Measurements from ENCODE around the gene FHL2.

Gene FHL2

DNA sequence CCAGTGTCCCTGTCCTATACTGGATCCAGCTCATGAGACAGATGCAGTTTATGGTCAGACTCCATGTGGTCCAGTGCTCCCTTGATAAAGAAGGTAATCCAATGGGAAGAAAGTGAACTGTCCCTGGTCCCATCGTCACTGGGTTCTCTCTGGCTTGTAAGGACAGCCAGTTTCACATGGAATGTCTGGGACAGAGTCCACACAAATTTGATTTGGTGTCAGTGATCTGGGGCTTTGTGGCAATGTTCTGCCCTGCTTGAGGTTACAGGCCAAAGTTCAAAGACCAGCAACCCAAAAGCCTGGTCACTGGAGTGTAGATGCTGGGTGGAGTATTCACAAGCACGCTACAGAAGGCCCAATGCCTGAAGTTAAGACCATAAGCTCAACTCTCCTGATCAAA lies 22.2 kb upstream of the FHL2 start:
- DNase-seq, result no peak

- DNase-seq, result no peak
Observed at GRCh38 chr2:105418522-105418921, 19.7 kb upstream of the FHL2 start.

DNA sequence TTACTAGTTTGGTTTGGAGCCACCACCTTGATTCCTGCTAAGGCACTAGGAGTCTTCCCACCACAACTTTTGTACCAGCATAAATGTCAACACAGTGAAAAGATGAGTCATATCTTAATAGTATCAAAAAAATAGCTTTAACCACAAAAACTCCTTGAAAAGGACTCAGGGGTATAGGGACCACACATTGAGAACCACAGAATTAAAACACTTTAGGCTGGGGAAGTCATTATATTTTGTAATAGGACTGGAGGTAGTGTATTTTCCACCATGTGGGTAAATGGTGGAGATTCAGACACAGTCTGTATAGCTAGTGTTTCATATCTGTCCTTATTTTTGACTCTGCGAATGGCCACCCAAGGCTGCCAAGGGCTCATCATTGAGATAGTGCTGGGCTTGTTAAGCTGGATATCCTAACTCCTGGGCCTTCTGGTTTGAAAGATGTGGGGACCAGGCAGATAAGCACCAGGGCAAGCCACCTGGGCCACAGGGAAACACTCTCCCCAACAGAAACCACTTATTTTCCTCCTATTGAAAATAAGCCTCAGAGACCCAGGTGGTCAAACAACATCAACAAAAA lies 19.1 kb upstream of the FHL2 start:
- no peak for DNase-seq

GRCh38 chr2:105416156-105416555 lies 17.3 kb upstream of the FHL2 start:
- DNase-seq, result no peak

DNA sequence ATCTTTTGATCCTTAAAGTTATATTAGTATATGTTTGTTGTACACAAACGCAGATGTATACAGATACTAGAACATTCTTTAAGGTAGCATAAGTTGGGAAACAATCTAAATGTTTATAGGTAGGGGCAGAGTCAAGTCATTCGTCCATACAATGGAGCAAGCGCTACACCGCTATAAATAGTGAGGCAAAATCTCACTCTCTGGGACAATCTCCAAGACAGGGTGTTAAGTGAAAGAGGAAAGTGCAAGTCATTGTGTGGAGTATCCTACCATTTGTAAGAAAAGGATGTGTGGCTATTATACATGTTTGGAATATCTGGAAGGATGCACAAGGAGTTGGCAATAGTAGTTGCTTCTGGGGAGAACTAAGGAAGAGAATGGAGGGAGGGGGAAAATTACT lies 16.2 kb upstream of the FHL2 start:
- DNase-seq, result no peak

DNA sequence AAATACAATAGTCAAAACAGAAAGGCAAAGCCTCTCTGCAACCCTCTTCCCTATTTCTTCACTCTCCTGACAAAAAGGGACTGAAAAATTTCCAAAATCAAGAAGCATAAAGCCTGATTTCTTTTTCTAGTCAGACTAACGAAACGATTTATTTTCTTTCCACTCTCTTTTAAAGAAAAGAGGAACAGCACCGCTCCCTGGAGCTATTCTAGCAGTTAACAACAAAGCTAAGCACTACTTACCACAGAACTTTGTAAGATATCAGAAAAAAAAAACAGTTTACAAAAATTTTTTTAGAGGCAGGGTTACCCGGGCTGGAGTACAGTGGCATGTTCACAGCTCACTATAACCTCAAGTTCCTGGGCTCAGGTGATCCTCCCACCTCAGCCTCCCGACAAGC lies 14.4 kb upstream of the FHL2 start:
- DNase-seq, result no peak

DNA sequence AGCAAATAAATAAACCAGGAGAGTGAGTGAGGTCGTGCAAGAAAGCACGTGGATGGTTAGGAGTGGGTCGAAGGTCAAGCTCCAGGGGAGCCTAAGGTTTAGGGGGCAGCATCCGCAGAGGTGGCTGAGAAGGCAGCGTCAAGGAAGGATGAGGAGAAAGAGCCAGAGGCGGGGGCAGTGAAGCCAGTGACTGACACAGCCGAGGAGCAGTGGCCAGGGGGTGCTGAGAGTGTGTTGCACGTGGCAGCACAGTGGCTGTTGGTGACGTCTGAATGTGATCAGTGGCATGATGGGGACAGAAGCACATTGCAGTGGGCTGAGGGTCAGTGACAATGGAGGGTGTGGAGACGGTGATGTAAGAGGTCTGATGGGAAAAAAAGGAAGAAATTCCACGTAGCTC lies 13.7 kb upstream of the FHL2 start:
- DNase-seq, result no peak

- DNase-seq, result no peak
Observed at GRCh38 chr2:105411720-105412407, 13.0 kb upstream of the FHL2 start.

DNA sequence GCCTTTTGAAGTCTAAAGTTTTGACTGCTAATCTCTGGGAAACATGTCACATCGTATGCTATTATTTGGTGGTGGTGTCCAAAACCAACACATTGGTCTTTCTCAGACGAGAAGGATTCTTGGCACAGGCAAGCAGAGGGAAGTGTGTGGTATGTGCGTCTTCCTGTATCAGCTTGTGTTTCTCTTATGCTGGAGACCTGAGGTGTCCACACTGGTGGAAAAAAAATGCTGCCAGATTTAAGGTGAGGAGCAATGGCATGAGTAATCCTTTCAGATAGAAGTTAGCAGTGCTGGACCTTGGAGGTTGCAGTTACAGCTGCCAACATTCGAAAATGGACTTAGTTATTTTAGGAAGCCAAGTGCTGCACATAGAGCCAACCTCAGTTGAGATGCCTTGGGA lies 11.7 kb upstream of the FHL2 start:
- no peak for DNase-seq

DNA sequence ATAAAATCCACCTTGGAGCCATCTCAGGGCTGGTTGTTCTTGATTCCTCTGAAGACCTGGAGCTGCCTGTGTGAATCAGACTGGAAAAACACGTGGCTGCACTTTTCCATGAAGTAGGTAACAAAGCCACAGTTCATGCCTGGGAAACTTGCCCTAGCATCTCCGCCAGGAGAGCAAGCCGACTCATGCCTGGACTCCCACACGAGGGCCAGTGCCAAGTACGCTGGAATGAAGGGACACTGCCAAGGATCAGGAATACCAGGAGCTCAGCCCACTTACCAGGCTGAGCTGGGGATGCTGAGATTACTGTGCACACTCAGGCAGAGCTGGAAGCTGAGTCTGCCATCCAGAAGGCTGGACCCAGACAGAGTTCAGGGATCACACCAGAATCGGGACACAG lies 10.9 kb upstream of the FHL2 start:
- DNase-seq, result no peak

- no peak for DNase-seq
Observed at GRCh38 chr2:105407946-105408743, 9.3 kb upstream of the FHL2 start.

DNA sequence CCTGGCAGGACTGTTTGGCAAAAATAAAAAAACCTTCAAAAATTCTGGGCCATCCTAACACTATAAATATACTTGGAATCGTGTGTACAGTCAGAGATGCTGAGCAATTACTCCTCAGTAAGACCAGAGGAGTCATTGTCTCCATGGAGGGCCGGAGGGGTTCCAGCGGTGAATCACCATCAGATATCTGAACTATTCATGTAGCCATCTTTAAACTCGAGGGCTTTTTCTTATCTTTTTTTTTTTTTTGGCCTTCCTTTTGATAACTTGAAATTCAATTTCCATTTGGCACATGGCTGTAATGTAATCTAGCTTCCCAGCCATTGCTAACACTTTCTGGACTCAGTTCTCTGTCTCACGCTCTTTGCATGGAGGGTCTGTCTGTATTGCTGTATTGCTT lies 7.4 kb upstream of the FHL2 start:
- no peak for DNase-seq

DNA sequence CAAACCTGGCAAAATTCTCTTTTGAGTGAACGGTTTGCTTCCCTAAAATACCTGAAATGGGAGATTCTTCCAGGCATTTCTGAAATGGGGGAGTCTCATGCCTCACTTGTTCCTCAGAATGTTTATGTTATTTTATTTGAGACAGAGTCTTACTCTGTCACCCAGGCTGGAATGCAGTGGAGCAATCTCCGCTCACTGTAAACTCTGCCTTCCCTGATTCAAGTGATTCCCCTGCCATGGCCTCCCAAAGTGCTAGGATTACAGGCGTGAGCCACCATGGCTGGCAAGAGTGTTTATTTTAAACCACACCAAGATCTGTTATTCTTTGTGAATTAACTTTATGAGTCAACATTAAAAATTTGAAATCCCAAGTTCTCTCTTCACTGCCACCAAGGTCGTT lies 6.4 kb upstream of the FHL2 start:
- DNase-seq, result no peak

DNA sequence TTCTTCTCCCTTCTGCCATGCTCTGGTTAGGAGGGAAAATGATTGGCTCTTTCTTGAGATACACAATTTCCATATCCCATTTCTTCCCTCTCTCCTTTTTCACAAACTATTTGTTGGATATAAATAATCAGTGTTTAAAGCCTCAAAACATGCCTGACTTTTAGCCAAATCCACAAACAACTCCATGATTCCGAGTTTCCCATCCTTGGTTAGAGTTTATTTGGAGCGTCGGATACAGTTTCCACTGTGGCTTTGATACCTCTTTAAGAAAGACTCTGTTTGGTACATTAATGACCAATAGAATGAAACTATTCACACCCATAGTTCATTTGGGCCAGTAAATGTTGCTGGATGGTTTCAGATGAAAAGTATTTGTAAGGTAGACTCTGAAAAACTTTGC lies 5.9 kb upstream of the FHL2 start:
- DNase-seq, result no peak

- no peak for DNase-seq
Observed at GRCh38 chr2:105403783-105404698, 5.2 kb upstream of the FHL2 start.

- DNase-seq, result no peak
Observed at GRCh38 chr2:105403241-105403782, 4.5 kb upstream of the FHL2 start.

DNA sequence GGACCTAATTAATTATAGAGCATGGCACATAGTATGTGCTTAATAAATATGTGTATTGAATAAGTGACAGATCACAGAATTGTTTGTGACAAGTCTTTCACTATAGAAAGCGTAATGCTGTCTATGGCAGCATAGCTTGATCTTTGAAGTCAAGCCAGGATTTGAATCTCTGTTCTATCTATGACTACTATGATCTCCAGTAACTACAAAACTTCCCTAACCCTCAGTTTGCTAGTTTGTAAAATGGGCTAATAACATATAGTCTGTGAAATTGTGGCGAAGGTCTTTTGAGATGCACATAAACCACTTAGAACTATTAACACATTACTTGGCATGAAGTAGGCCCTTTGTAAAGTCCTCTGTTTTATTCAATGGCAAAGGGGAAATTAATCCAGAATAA lies 4.0 kb upstream of the FHL2 start:
- DNase-seq, result no peak

GRCh38 chr2:105401867-105402266 lies 3.0 kb upstream of the FHL2 start:
- no peak for DNase-seq

DNA sequence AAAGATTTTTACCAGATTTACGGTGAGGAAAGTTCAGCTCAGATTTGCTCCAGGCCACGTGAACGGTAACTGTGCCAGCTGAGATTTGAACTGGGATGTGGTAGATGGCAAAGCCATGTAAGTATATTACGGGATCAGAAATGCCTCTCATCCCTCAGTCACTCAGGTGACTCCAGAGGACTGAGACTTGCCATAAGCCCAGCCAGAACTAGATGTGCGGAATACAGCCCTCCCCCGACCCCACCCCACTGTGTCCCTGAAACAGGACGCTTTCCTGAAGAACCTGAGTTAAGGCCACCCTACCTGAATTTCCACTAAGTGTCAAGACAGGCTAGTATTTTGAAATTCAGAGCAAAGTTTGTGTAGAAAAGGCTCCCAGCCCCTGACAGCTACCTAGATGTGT lies 1.3 kb upstream of the FHL2 start:
- no peak for DNase-seq

DNA sequence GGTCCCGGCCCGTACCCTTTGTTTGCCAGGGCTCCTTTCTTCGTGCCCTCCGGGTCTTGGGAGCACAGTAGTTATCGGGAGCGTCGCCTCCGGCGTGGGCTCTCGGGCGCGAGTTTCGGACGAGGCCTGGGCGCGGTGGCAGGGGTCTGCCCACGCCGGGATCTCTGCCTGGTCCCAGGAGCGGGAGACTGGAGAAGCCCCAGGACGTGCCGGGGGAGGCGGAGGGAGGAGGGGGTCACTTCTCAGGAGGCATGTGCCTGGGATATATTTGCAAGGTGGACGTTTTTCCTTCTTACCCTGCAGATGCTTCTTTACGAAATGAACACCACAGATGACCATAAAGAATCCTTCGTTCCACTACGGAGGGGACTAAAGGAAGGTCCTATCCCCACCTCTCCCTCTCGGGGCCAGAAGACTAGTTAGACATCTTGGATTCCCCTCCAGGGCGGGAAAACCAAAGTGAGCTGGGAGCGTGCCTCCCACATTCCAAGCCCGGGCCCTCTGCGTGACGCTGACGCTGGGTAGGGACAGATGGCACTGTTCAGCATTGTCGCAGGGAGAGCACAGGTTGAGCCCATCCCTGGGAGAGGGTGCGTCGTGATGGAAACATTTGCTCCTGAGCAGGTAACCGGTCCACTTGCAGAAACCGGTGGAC lies 483 bp upstream of the FHL2 start:
- DNase-seq, result no peak

DNA sequence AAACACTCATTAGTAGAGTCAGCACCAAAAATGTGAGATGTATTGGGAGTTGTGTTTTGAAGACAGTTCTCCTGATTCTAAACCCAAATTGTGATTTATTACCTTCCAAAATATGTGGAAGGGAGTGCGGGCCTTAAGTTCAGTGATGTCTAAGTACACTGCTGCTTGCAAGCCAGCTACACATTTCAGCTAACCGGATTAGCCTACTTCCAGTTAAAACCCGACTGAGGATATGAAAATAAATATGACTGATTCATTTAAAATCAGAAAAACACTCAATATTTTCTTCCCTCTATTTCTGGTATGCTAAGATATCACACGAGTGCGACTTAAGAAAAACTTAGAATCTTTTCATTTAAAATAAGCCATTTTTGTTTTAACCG lies 907 bp downstream of the FHL2 start:
- no peak for DNase-seq

- DNase-seq, result no peak
Observed at GRCh38 chr2:105397025-105397722, 1.7 kb downstream of the FHL2 start.
